ENCODE data around the gene RREB1.

DNA sequence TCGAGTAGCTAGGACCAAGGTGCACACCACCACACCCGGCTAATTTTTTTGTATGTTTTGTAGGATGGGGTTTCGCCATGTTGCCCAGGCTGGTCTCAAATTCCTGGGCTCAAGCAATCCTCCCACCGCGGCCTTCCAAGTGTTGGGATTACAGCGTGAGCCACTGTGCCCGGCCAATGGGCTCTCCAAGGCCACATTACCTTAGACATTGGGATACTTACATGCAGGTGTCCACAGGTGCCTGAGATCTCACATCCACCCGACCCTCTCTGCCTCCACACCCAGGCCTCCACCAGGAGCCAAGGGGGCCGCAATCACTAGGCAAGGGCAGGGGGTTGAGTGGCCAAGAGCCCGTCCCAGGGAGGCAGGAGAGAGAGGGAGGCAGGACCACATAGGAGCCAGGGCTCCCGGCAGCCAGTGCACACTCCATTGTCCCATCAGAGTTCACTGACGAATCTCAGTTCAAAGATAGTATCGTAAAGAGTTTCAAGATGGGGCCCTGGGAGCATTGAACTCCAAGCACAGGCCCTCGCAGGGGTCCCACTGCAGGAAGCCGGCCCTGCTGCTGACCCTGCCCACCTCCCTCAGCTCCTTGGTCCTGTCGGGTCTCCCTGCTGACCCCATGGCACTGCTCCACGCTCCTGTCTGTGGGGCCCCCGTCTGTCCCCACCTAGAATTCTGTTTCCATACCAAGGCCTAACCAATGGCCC is 149.9 kb downstream of the RREB1 start:
- TF ChIP-seq, protein P1, sequence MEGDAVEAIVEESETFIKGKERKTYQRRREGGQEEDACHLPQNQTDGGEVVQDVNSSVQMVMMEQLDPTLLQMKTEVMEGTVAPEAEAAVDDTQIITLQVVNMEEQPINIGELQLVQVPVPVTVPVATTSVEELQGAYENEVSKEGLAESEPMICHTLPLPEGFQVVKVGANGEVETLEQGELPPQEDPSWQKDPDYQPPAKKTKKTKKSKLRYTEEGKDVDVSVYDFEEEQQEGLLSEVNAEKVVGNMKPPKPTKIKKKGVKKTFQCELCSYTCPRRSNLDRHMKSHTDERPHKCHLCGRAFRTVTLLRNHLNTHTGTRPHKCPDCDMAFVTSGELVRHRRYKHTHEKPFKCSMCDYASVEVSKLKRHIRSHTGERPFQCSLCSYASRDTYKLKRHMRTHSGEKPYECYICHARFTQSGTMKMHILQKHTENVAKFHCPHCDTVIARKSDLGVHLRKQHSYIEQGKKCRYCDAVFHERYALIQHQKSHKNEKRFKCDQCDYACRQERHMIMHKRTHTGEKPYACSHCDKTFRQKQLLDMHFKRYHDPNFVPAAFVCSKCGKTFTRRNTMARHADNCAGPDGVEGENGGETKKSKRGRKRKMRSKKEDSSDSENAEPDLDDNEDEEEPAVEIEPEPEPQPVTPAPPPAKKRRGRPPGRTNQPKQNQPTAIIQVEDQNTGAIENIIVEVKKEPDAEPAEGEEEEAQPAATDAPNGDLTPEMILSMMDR (IDR thresholded peaks at IDR 0.05; ENCODE audit: extremely low read depth in 1 of 2, insufficient read depth in 1 of 2, low read depth in 1 of 2, low read length in 2 of 2) = no peak
- TF ChIP-seq, protein P2, sequence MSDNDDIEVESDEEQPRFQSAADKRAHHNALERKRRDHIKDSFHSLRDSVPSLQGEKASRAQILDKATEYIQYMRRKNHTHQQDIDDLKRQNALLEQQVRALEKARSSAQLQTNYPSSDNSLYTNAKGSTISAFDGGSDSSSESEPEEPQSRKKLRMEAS (IDR thresholded peaks at IDR 0.05; ENCODE audit: insufficient read depth, insufficient read length) = no peak
- no peak for TF ChIP-seq EZH2 (IDR thresholded peaks at IDR 0.05; ENCODE audit: borderline replicate concordance, low read depth, low read length, severe bottlenecking)
- TF ChIP-seq MYC (IDR thresholded peaks at IDR 0.05; ENCODE audit: low read depth, low read length) = no peak
- no peak for TF ChIP-seq FOS (IDR thresholded peaks at IDR 0.05; ENCODE audit: borderline replicate concordance, insufficient read depth, low read length)
- no peak for TF ChIP-seq POLR2A (IDR thresholded peaks at IDR 0.05; ENCODE audit: low read depth, low read length)
- TF ChIP-seq POLR2AphosphoS5 (IDR thresholded peaks at IDR 0.05; ENCODE audit: insufficient read depth, low read depth, low read length) = no peak
- no peak for TF ChIP-seq GATA2 (IDR thresholded peaks at IDR 0.05; ENCODE audit: insufficient read depth, insufficient read length, low read depth, low read length)

Measured in endothelial cell of umbilical vein (primary cell).